GM18508 (cell line): ENCODE data around the gene FUT8.

Source experiments
- ATAC-seq: cut with Tn5 transposase; IDR thresholded peaks from one replicate; pipeline ENCODE4 v1.9.1; 2021; ENCODE audit warnings: moderate number of reproducible peaks; ENCODE audit not compliant: insufficient read depth, unreplicated experiment

Gene FUT8

DNA sequence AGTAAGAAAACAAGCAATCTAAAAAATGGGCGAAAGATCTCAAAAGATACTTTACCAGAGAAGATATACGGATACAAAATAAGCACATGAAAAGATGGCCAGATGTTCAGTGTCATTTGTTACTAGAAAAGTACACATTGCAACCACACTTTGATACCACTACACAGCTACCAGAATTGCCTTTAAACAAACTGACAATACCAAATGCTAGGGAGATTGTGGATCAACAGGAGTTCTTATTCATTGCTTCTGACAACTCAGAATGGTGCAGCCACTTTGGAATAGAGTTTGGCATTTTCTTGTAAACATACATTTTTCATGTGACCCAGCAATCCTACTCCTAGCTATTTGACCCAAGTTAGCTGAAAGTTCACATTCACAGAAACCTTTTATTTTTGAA, 136.3 kb downstream of the FUT8 start:
- ATAC-seq: no peak

DNA sequence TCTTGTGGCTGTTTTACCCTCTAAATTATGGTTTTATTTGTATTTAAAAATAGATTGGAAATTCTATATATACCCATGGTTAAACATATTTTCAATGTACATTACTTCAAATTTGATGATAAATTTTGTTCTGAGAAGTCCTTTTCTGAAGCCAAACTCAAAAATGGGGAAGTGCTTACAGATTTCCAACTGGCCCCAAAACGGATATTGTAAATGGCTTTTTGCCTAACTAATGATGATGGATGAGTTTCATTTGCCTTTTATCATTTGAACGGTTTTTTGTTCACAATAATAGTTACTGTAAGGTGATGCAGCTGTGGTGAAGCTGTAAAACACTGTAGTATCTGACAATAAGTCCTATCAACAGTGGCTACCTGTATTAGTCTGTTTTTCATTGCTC, 136.9 kb downstream of the FUT8 start:
- no peak for ATAC-seq

DNA sequence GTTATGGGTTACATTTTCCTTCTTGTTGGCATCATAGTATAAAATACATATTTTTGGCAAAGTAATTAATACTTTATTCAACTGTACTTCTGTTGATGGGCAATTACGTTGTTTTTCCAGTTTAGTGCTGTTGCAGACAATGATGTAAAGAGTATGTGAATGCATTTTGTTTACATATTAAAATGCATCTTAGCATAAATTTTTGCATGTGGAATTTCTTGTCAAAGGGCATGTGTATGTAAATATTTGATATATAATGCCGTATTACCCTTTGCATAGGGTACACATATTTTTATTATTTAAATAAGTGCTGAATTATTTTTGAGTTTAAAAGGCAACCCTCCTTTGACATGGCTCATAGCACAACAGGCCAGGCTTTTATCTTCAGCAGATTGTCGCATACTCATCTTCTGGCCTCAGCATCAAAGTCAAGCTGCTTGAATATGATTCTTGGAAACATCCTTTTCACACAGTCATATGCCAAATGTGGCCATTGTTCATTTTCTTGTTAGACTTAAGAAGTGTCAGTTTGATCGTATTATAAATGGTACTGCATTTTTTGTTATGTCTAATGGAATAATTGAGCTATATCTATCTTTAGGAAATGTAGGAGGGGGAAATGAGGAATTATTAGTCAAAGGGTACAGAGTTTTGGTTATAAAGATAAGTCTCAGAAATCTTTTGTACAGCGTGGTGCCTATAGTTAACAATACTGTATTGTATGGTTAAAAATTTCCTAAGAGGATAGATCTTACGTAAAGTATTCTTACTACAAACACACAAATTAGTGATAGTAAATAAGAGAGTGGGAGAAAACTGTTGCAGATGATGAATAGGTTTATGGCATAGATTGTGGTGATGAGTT, 138.5 kb downstream of the FUT8 start:
- no peak for ATAC-seq

DNA sequence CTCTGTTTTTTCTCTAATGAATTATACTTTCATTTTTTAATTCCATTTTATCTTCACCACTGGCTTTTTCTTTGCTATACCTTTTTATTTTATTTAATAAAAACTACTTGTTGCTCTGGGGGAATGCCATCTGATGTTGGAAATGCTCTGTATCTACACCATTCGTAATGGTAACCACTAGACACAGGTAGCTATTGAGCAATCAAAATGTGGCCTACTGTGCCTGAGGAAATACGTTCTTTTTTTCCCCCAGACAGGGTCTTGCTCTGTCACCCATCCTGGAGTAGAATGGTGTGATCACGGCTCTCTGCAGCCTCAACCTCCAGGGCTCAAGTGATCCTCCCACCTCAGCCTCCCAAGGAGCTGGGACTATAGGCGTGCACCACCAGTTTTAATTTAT, 140.2 kb downstream of the FUT8 start:
- ATAC-seq: no peak

GRCh38 chr14:65554837-65555236, 142.3 kb downstream of the FUT8 start:
- no peak for ATAC-seq

- ATAC-seq: no peak
These were observed 142.8 kb downstream of the FUT8 start for GRCh38 chr14:65555358-65555757.

DNA sequence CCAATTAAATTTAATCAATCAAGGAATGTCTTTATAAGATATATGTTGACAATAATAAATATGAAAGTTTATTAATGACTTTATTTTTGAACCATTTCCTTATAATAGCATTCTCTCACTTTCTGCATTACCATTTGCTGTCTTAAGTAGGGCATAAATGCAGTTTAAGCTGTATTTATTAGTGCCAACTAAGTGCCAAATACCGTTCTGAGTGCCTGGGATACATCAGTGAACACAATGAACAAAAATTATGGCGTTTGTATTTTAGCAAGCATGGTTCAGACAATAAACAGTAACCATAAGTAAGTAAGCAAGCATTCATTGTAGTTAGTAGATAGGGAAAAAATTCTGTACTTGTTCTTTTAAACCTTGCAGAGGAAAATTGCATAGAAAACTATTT, 145.8 kb downstream of the FUT8 start:
- no peak for ATAC-seq

DNA sequence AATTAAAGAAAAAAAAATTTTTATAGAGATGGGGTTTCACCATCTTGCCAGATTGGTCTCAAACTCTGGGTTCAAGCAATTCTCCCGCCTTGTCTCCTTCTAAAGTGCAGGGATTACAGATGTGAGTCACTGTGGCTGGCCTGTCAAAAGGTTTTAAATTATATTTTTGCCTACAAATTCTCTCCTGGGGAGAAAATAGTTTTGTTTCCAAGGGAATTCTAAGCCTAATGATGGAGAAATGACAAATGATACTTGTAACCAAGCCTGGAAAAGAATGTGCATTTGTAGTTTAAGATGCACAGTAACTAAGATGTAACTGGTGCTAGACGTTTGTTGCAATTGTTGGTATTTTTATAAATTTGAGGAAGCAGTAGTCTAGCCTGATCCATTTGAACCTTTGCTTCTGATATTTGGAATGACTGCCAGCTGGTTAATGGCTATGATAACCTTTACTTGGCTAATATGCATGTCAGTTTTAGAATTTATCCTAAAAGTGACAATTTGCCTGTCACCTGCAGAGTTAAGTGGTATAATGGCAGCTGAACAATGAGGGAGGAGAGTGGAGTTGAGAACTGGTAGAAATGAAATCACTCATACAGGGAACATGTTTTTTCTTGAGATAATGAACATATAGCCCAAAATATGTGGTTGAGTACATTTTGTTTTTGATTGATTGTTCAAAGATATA, 148.0 kb downstream of the FUT8 start:
- no peak for ATAC-seq

- ATAC-seq: no peak
These were observed 151.8 kb downstream of the FUT8 start for GRCh38 chr14:65564370-65564769.

- no peak for ATAC-seq
These were observed 153.4 kb downstream of the FUT8 start for GRCh38 chr14:65565948-65566347.

DNA sequence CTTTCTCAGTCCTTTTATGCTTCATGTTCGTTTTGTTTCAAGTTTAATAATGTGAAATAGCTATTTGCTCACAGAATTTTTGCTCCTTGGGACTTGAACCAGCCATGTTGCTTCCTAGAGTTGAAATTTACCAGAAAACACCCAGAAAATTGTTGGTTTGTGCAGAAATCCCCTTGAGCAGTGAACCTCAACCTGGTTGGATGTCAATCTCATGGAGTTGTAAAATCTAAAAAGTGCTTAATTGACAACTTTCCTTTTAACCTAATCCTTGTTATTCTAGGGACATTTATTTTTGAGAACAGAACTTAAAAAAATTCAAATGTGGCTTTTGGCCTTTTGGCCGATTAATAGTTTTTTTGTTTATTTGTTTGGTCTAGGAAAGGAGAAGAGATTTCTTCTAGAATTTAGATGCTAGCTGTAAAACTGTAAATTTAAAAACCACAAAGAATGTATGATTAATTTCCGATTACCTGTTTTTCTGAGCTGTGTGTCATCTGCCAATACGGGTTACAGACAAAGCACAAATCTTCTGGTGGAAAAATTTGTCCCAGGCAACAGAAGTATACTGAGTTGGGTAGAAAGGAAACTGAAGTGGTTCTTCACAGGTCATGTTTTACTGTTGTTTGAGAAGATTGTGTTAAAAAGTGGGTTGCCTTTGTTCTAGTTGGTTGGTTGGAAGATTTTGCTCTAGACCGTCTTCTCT, 154.4 kb downstream of the FUT8 start:
- no peak for ATAC-seq

DNA sequence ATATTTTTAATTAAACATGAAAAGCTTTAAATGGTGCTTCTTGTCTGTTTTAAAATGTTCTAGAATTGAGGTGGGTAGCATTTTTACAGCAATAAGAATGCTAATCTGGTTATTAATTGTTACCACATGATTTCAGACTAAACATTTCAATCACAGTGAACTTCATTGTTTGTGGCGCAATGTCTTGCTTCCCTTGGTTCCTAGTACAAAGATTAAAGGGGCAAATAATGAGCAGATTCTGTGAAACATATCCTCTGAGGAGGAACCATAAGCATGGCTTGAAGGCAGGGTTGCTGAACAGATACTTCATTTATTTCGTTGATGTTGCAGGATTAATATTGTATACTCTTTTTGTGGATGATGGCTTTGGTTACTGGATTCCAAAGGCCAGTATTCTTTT, 162.1 kb downstream of the FUT8 start:
- no peak for ATAC-seq

DNA sequence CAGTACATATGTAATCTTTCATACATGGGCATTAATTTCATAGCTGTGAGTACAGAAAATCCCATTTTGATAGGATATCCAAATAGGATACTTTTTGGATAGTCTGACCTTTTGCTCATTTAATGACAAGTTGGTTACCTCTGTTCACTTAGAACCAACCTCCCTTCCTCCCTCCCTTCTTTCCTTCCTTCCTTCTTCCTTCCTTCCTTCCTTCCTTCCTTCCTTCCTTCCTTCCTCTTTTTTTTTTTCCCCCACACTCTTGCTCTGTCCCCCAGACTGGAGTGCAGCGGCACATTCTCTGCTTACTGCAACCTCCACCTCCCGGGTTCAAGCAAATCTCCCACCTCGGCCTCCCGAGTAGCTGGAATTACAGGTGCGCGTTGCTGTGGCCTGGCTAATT, 162.9 kb downstream of the FUT8 start:
- no peak for ATAC-seq

DNA sequence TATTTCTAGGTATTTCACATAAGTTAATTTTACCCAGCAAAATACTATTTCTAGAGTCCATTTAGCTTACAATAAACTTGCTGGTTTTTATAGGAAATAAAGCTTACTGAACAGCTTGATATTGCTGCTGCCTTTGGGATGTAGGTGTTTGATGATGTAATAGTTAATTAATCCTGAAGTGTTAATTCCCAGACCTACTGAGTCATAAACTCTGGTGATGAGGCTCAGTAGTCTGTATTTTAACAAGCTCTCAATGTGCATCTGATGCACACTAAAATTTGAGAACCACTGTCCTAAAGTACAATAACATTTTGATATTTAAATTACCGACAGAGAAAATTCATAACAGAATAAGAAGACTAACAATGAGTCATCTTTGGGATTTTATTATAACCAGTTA, 168.4 kb downstream of the FUT8 start:
- no peak for ATAC-seq

- ATAC-seq: no peak
These were observed 168.8 kb downstream of the FUT8 start for GRCh38 chr14:65581378-65581777.

DNA sequence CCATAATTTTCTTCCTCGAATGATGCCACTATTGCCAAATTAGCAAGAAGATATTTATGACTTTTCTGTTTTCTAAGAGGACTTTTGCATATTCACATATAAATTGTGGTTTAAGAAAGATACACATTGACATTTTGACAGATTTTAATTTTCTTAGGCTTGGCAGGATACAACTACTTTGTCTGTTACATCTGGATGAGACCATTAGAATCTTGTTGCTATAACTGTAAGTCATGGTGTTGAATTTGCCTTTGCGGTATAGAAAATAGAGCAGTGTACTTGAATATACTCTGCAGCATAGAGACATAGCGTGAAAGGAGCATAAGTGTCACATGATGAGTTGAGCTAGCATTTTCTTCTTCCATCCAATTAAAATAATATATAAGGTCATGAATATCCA, 169.3 kb downstream of the FUT8 start:
- no peak for ATAC-seq

GRCh38 chr14:65585216-65585615, 172.7 kb downstream of the FUT8 start:
- no peak for ATAC-seq

DNA sequence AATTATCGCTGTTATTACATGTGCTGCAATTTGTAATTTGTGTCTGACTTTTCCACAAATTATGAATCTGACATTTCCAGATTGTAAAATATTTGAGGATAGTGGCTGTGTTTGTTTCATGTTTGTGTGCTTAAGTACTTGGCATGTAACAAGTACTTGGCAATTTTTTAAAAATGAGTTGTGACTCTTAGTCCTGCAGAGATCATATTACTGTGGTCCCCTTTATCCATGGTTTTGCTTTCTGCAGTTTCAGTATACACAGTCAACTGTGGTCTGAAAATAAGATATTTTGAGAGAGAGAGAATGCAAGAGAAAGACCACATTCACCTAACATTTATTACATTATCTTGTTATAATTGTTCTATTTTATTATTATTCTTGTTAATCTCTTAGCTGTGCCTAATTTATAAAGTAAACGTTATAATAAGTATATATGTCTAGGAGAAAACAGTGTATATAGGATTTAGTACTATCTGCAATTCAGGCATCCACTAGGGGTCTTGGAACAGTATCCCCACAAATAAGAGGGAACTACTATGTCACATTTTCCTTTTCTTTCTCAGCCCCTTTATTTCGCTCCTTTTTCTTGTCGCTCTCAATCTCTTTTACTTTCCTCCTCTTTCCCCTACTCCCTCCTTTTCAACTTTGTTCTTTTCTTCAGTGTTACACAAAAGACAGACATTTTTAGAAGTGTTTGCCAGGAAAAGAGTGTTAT, 176.1 kb downstream of the FUT8 start:
- ATAC-seq: no peak

- ATAC-seq: no peak
These were observed 181.8 kb downstream of the FUT8 start for GRCh38 chr14:65594153-65594881.

DNA sequence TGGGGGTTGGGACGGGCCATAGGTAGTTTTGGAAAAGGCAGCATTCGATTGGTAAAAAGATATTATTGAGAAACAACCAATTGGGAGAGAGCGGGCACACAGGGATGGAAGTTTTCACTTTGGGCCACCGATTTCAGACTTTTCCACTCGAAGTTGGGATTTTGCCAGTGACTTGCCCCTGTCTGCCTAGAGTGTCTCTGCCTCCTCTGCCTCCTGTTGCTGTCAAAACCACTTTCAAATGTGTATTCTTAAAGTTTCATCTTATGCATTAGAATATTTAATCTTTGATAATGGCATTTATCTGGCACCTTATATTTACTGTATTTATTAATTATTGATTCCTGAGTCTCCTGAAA, 182.3 kb downstream of the FUT8 start:
- ATAC-seq: no peak
